Left renal pelvis (tissue), 4 donors: ENCODE measurements around the gene NPRL2. TPM values are rescaled to one million over a fixed set of nuclear protein-coding genes. Genes with fewer than 3 reads are reported as not detected.

Experiments
- DNase-seq, 4 donors: peaks; one replicate each; pipeline ENCODE4 v3.0.0-alpha.2; 2013; ENCODE audit warnings: low read depth in 4 of 4, low spot score in 3 of 4
- polyA plus RNA-seq, 4 donors: library from polyadenylated mRNA; unstranded; fragments of 120-200 nt; gene quantifications; one replicate each; pipeline ENCODE4 v1.2.1, GENCODE V29; 2013; ENCODE audit not compliant: insufficient read length in 4 of 4

Gene NPRL2
- polyA plus RNA-seq, result 10 to 100 TPM; 23.9 to 35.7 (median 30.5) TPM

GRCh38 chr3:50350527-50351322, at the start of gene NPRL2, which contains the start of gene CYB561D2:
Gene NPRL2, minus strand, starts transcription at chr3:50350775. Its CDS starts 123 bp downstream, at chr3:50350652.
Gene CYB561D2, plus strand, starts transcription at chr3:50350862. Its CDS starts 572 bp downstream, at chr3:50351434.
- peak; percentile 80 to 85 (median 82) for DNase-seq

DNA sequence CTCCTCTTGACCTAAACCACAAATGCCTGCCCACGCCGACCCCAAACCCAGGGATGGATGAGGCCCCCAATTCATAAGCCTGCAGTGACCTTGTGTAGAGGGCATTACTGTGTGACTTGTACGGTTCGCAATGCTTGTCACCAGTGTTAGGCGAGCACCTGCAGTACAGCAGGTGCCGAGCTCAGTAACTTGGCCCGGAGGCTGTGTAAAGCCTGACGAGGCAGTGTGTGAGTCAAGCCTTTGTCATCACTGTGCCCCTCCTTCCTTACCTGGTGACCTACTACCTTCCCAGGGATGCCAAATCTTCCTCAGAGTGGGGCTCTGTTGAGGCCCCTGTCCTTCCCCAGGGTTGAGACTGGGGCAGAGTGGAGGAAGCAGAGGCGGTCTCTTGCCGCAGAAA, 45.9 kb upstream of the NPRL2 start:
- DNase-seq, result no peak

DNA sequence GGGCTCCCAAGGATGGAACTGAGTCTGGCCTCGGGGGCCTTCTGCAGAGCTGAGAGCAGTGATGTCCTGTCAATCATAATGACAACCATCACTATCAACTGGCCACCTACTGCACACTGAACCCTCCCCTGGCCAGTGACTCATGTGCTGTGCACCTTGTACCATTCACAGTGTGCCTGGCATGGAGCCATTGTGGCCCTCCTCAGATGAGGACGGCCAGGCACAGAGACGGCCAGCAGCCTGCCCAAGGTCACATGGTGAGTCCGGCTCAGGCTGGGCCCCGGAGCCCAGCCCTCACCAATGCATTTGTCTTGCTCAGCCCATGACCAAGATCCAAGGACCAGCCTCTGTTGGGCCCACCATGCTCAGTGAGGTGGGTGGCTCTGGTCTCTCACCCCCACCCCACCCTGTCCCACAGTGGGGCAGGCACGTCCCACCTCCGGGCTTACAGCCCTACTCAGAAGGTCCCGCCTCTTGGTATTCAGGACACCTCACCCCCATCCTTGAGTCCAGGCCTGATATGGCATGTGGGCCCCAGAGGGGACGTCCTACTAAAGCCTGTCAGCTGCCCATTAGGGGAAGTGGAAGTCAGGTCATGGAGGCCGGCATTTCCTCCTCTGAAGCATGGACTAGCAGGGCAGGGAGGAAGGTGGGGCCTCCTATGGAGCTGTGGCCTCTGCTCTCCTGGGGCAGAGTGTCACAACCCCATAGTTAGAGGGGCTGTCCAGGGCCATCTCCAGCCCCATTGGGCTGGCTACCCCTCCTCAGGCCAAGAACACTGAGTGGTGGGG, 44.7 kb upstream of the NPRL2 start:
- DNase-seq, result no peak

GRCh38 chr3:50393061-50393460, 42.5 kb upstream of the NPRL2 start:
- no peak for DNase-seq

- DNase-seq, result no peak
Measured at GRCh38 chr3:50392101-50392715, 41.6 kb upstream of the NPRL2 start.

DNA sequence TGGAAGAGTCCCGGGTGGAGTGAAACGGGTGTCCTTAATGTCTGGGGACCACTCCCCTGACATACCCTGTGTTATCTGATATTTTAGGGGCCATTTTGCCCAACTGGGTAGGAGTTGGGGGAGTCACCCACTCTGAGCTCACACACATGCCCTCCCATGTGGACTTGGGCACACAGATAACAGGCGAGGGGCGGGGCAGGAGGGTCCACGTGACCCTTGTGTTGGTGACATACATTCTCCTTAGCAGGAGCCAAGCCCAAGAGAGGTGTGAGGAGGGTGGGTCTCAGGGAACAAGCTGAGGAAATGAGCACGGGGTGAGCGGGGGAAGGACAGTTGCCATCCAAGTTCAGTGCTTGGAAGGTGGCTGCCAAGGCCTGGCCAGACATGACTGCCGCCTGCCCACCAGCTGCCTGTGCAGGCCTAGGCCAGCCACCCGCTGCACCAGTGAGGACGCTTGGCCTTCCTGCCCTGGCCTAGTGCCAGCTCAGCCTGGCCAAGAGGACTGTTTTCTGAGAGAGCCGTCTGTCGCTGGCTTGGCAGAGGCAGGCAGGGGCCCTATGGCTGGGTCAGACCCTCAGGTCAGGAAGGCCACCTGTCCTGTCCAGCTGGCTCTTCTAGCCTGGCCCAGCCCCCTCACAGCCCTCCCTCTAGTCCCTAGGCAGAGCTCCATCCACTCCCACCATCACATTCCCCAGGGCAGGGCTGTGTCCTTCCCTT, 40.1 kb upstream of the NPRL2 start:
- no peak for DNase-seq

DNA sequence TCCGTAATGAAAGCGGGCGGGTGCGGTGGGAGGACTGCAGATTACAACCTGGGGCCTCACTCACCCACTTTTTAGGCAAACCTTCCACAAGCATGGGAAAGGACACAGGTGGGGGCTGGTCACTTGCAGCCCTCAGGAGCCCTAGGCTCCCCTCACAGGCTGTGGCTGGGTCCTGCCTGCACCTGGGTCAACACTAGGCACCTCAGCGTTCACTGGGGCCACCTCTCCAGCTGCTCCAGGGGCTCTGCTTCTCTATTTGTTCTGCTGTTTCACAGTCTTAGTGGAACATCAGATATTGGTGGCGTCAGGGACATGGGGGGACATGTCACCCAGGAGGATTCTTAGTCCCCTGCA, 38.8 kb upstream of the NPRL2 start:
- no peak for DNase-seq

DNA sequence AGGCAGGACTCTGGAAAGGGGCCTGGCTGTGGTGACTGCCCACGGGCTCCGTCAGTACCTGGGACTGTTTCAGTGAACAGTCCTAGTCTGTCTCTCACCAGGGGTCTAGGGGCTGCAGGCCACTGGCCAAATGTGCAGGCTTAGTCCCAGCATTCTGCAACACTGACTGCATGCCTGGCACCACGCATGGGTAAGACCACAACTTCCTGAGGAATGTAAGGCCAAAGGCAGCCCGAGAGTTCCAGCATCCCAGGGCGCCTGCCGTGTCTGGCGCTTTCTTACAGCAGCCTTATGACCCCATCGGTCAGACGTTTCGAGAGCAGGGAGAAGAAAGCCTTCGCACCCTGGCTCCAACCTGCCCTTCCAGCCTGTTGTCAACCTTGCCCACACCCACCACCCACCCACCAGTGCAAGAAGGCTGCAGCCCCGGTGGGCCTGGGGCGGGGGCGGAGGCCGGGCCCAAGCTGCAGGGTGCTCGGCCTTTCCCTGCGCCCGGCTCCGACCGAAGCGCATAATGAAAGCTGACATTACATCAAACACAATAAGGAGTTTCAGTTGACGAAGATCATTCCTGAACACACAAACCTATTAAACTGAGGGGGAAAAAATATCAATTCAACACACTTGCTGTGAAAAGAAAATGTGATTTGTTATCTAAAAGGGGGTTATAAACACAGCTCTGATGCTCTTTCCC, 38.3 kb upstream of the NPRL2 start:
- no peak for DNase-seq

DNA sequence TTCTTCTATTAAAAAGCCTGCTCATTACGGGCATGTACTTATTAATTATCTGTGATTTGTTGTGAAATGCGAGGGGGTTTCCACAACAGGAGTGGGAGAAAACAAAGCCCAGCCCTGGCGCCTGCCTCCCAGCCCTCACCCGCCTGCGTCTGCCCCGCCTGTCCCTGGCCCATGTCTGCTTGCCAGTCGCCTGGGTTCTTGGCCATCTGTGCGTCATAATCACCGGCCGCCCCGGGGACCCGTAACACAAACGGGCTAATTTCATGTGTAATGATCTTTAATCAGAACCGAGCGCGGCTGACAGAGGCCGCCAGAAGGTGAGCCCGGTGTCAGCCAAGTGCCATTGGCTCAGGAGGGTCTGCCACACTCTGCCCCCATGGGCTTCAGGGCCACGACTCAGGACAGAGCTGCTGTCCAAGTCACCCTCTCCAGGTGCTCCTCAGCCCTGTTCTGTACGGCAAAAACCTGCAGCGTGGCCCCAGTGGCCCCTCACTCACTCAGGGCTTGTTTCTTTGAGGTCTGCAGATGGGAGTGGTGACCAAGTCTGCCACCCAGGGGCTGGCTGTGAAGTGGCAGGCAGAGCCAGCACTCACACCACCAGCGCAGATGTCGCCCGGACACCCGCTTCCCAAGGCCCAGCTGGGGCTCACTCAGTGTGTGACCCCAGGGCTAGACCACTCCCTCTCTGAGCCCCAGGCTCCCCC, 37.6 kb upstream of the NPRL2 start:
- DNase-seq, result no peak

GRCh38 chr3:50385754-50386153, 35.2 kb upstream of the NPRL2 start:
- no peak for DNase-seq

DNA sequence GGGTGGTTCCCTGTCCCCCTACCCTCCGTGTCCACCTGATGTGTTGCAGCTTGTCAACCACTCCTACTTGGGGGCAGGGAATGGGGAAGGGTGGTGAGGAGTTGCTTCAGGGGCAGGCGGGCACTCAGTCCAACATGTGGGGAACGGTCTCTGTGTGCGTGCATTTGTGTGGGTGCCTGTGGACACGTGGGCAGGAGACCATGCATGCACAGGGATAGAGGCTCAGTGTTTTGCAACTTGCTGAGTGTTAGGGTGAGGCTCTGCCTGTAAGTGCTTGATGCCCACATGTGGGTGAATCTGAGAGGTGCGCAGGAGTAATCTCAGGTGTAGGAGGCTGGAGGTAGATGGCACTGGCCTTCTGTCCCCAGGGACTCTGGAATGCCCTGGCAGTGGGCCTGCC, 33.2 kb upstream of the NPRL2 start:
- DNase-seq, result no peak

DNA sequence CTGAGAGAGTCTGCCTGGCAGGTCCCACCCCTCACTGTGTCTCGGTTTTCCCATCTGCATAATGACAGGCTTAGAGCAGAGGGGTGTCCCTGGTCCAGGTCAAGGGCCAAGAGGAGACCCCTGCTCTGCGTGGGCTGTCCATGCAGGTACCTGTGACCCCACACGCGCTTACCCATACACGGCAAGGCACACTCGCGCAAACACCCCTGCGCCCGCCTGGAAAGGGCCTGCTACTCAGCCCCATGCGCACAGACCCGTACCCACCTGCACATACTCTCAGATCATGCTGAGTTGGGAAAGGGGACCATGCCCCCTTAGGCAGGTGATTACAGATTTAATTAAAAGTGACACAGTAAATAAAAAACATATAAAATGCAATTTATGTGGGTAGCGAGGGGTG, 32.1 kb upstream of the NPRL2 start:
- DNase-seq, result no peak

DNA sequence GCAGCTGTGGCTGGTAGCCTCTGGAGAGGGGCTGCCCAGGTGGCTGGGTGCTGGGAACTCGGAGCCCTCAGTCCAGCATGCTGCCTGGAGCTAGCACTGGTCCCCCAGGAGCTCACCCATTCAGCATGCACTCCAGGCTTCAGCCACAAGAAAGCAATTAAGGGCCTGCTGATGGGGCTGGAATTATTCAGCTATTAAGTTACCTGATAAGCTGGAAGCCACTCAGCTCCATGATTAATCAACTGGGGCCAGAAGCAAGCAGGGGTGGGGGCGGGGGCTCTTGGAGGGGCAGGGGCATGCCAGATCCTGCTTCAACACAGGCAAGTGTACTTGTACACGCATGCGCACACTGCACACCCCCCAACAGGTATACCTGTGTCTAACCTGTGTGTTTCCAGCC, 30.8 kb upstream of the NPRL2 start:
- no peak for DNase-seq

GRCh38 chr3:50380405-50381085, 30.0 kb upstream of the NPRL2 start:
- DNase-seq, result no peak

GRCh38 chr3:50378757-50379156, 28.2 kb upstream of the NPRL2 start:
- DNase-seq, result no peak

GRCh38 chr3:50378024-50378423, 27.4 kb upstream of the NPRL2 start:
- DNase-seq, result no peak

GRCh38 chr3:50375258-50375931, 24.8 kb upstream of the NPRL2 start:
- DNase-seq, result no peak
